HL-60 (cell line): Measurements from ENCODE around the gene CES2.
A peak's percentile ranks its signal among the peaks of the same experiment; 100 is the strongest.

ENCODE experiments used
- DNase-seq, 2 experiments: peaks; one replicate each; pipeline ENCODE4 v3.0.0-alpha.2; 2010 to 2020; ENCODE audit warnings: low read depth in 1 of 2, low spot score in 1 of 2
- H3K27ac ChIP-seq: fragments of 250-450 bp; sonication (Bioruptor Pico); replicated peaks from 2 replicates; pipeline ENCODE4 v1.5.1; 2020; ENCODE audit warnings: mild to moderate bottlenecking, moderate library complexity
- H3K27me3 ChIP-seq: fragments of 250-450 bp; sonication (Bioruptor Pico); 2 replicates; pipeline ENCODE4 v1.5.1; 2021; ENCODE audit warnings: mild to moderate bottlenecking, moderate library complexity; ENCODE audit not compliant: insufficient read depth, poor library complexity, severe bottlenecking
- H3K4me3 ChIP-seq: replicated peaks from 2 replicates; pipeline ENCODE4 v1.5.1; 2011; ENCODE audit warnings: mild to moderate bottlenecking, control low read depth, low read length; ENCODE audit not compliant: insufficient read depth
- CTCF ChIP-seq: IDR thresholded peaks from one replicate; pipeline ENCODE4 v1.5.1; 2011; ENCODE audit warnings: low read length, control low read depth, inconsistent platforms; ENCODE audit not compliant: insufficient read depth
- GABPA ChIP-seq: IDR thresholded peaks from 2 replicates; pipeline ENCODE4 v1.6.1; 2012; ENCODE audit warnings: low read depth
- POLR2AphosphoS5 ChIP-seq: IDR thresholded peaks from 2 replicates; pipeline ENCODE4 v1.6.1; 2012; ENCODE audit warnings: low read depth
- REST ChIP-seq: IDR thresholded peaks from 2 replicates; pipeline ENCODE4 v1.6.1; 2012; ENCODE audit warnings: low read depth; ENCODE audit not compliant: insufficient replicate concordance
- SPI1 ChIP-seq: IDR thresholded peaks from 2 replicates; pipeline ENCODE4 v1.6.1; 2012; ENCODE audit warnings: low read depth, mild to moderate bottlenecking, borderline replicate concordance

The CES2 gene

GRCh38 chr16:66947302-66948065 lies 12.2 kb downstream of the CES2 start:
- peak; percentile 38 to 79 for DNase-seq
- TF ChIP-seq SPI1 (no peak), CTCF (peak; percentile 83)
- Histone ChIP-seq H3K4me3 (peak overlapping the region; percentile 22), H3K27ac (no peak overlapping the region), H3K27me3 (peaks cover 28% of the 10 kb centered on the region)

DNA sequence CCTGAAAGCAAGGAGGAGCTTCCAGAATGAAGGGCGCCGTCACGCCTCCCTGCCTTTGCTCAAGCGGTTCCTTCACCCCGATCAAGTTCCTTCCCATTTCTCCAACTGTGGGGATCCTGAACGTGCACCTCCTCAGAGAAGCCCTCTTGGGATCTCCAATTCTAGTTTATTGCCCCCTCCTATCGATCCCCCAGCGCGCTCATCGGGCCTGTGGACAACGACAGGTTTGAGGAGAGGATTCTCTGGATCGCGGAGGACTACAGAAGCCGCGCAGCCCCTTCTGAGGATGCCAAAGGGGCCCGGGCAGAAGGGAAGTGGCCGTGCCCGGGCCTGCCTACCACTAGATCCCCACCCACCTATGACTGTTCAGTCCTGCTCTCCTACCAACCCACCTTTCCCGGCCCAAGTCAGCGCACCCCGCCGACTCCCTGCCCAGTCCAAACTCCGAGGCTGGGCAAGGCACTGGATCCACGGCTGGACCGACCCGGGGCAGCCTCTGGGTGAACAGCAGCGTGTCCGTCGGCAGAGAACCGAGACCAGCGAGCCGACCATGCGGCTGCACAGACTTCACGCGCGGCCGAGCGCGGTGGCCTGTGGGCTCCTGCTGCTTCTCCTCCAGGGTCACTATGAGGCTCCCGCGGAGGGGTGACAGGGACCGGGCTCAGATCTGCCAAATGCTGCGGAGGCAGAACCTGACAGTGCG lies 13.0 kb downstream of the CES2 start:
- H3K27ac ChIP-seq: no peak overlapping the region
- TF ChIP-seq SPI1 (no peak), POLR2AphosphoS5 (no peak), CTCF (no peak), REST (no peak), GABPA (no peak)
- peak overlapping the region; percentile 22; the same call in 1 of the 2 replicates for H3K4me3 ChIP-seq
- H3K27me3 ChIP-seq: peaks cover 28% of the 10 kb centered on the region
- no peak for DNase-seq

DNA sequence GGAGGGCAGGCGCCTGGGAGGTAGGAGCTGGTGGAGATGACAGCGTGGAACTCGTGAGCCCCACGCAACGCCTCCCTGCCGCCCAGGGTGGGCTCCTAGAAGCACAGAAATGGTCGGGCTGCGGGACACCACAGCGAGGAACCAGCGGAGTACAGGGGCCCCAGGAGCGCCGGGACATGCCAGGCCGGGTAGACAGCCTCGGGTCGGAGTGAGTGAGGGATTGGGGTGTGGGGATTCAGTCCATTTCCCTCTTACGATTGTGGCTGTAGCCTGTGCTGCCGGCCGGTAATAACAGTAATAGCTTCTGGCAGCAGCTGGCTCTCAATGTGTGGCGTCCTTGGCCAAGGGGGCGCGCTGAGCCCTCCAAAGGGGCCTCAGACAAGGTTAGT lies 13.5 kb downstream of the CES2 start:
- Histone ChIP-seq H3K27ac (no peak overlapping the region), H3K27me3 (peaks cover 28% of the 10 kb centered on the region), H3K4me3 (no peak overlapping the region)
- no peak for TF ChIP-seq SPI1
- TF ChIP-seq GABPA: no peak
- TF ChIP-seq POLR2AphosphoS5: no peak
- no peak for TF ChIP-seq CTCF
- TF ChIP-seq REST: no peak
- no peak for DNase-seq
